GOT3 (cell line): ENCODE measurements around the gene CD244.

ENCODE experiments used
- DNase-seq: peaks from one replicate; lab custom pipeline; 2025; ENCODE audit warnings: mixed read lengths; lab: John Stamatoyannopoulos, UW

Gene CD244

DNA sequence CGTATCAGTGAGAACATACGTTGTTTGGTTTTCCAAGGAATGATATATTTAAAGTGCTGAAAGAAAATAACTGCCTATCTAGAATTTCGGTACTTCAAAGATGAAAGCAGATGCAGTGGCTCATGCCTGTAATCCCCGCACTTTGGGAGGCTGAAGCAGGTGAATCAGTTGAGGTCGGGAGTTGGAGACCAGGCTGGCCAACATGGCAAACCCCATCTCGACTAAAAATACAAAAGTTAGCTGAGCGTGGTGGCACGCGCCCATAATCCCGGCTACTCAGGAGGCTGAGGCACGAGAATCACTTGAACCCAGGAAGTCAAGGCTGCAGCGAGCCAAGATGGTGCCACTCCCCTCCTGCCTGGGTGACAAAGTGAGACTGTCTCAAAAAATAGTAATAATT is 16.4 kb downstream of the CD244 start:
- DNase-seq = no peak

DNA sequence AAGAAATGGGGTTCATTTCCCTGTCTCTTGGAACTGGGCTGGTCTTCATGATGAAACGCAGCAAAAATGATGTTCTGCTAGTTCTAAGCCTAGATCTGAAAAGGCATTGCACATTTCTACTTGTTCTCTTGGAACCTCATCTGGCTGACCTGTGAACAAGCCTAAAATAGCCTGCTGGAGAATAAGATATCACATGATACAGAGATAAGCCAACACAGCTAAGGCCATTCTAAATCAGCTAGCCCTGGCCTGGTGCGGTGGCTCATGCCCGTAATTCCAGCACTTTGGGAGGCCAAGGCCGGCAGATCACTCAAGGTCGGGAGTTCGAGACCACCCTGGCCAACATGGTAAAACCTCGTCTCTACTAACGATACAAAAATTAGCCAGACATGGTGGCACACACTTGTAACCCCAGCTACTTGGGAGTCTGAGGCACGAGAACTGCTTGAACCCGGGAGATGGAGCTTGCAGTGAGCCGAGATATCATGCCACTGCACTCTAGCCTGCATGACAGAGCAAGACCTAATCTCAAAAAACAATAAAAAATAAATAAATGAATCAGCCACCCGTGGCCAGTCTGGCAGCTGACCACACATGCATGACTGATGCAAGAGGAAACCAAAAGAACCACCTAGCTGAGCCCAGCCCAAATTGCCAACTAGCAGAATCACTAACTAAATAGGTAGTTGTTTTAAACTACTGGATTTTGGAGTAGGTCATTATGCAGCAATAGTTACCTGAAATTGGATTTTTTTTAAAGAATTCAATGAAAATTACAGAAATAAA is 18.0 kb downstream of the CD244 start:
- DNase-seq = no peak

DNA sequence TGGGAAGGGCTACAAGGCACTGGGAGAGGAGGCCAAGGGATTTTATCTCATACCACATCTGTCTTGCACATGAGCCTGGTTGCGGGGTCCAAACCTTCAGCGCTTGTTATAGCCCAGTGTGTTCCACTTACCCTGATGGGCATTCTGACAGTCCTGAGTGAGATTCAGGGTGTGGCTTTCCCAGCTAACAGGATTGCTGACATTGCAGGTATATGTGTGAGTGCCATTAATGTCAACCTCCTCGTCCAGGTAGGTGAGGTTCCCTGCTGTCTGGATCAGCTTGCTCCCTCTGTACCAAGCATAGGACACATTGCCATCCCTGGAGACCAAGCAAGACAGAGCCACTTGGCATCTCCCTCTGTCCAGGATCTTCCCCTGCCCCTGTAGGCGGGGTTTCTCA is 21.6 kb downstream of the CD244 start:
- DNase-seq = no peak

DNA sequence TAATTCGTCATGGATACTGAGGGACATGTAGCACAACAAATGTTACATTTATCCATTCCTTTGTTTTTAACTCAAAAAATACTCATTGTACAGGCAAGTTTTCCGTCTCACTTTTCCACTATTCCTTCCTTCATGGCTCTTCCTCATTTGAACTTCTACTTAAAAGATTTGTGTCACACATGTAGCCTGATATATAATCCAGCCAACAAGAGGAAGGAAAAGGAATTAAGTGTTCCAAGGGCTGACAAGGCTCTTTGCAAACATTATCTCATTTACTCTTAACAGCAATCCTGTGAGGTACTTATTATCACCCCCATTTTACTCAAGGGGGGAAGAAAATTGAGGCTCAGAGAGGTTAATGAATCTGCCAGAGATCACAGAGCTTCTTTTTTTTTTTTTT is 22.9 kb downstream of the CD244 start:
- DNase-seq = no peak

DNA sequence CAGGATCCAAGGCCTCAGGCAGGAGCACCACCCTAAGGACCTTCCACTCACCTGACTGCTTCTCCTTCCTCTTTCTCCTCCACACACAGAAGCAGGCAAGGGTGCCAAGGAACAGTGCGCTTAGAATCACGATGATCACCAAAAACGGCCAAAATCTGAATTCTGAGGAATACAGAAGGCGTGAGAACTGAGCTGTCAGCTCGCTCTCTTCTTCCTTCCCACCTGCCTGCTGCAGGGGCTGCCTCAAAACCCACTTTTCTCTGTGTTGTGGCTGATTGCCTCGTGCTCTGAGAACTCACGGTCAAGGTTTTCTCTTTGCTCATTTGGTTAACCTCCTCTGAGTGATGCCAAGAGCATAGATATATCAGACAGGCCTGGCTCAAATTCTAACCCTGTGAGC is 23.8 kb downstream of the CD244 start:
- DNase-seq = no peak

DNA sequence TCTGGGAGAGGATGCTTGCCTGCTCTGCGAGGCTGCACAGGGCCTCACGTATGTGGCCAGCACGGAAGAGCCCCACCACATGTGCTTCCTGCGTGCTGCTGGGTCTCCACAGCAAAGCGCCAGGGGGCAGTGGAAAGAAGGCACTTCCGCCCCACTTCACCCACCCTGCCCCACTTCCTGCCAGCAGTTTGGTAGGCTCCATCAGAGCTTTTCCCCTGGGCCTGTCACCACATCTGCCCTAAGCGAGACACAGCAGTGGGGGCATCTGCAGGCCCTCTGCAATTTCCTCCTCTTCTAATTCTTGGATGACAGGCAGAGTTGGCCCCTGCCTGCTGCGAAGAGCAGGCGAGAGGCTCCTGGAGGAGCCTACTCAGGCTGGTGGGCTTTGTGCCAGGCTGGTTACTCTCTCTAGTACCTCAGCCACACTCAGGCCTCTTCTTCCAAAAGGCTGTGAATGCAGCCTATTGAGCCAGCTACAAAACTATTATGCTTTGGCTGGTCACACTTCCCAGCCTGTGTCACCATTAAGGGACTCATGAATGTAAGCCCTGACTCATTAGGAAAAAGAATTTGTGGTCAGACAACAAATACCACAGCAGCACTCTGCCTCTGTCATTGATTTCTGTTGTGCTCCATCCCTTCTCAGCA is 25.0 kb downstream of the CD244 start:
- no peak for DNase-seq

DNA sequence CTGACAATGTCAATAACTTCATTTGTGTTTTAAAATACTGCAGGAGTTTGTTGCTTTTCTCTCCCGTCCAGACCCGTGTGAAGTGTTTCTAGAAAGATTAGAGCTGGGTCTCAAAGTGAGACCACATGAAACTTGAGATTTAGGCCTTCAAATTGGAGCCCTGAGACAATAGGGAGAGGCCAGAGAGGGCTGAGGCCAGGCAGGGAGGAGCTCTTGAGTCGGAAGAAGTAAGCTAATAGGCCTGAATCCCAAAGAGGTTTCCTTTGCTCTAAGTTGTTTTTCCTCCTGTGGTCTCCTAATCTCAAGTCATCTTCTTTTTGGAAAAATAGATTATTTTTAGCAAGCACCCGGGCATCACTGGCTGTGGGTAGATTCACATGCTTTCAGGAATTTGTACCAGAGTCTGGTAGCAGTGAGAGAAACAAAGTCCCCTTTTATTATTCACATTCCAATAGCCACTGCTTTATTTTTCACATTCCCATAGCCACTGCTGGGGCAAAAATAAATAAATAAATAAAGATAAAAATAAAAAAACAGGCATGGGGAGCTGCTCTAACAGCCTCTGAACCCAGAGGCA is 25.6 kb downstream of the CD244 start:
- DNase-seq = no peak

DNA sequence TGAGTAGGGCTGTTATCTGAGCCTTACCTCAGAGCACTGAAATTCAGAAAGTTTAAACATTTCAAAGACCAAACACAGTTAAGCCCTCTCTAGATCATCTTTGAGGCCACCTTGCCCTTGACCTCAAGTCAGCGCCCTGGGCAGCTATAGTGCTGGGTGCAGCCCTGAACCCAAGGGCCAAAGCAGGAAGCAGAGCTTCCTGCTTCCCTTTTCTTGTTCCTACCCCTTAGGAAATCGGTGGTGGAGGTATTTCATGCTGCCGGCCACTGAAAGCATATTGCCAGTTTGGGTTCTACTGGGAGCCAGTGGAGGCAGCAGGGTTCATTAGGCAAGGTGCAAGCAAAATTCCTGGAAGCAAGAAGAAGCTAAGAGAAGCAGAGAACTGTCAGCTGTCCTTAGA is 26.1 kb downstream of the CD244 start:
- DNase-seq = no peak

DNA sequence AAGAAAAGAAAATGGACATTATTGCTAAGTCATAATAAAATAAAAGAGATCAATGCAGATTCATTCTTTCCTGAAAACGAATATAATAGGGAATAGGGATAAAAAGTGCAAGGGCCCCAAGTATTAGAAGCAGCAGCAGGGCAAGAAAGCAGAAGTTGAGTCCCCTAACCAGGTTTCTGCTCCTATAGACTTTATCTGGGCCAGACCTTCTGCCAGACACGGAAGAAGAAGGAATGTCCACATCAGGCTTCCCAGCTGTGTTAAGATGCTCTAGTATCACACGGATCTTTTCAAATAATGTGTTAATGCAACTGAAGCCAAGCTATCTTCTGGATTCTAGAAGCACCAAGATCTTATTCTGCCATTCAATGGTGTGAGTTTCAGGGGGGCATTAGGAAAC is 26.9 kb downstream of the CD244 start:
- no peak for DNase-seq

DNA sequence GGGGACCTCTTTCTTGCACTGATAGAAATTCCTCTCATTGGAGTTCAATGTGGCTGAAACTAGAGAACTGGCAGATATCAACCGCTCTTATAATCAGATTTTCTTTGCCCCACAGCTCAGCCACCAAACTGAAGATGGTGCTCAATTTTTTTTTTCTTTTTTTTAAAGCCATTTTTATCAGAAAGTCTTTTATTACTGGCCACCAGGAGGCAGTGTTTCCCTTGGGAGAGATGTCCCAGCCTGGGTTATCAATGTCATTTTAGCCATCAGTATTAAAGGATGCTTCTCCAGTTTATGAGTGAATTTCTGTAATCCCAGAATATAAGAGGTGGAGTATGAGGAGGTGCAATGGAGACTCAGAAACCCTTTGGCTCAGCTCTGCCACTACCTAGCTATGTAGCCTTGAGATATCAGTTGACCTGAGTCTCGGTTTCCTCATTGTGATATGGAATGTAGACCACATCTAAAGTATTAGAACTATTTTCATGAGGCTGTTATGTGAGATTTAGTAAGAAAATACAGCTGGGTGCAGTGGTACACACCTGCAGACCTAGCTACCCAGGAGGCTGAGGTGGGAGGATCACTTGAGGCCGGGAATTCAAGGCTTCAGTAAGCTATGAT is 27.6 kb downstream of the CD244 start:
- DNase-seq = no peak

DNA sequence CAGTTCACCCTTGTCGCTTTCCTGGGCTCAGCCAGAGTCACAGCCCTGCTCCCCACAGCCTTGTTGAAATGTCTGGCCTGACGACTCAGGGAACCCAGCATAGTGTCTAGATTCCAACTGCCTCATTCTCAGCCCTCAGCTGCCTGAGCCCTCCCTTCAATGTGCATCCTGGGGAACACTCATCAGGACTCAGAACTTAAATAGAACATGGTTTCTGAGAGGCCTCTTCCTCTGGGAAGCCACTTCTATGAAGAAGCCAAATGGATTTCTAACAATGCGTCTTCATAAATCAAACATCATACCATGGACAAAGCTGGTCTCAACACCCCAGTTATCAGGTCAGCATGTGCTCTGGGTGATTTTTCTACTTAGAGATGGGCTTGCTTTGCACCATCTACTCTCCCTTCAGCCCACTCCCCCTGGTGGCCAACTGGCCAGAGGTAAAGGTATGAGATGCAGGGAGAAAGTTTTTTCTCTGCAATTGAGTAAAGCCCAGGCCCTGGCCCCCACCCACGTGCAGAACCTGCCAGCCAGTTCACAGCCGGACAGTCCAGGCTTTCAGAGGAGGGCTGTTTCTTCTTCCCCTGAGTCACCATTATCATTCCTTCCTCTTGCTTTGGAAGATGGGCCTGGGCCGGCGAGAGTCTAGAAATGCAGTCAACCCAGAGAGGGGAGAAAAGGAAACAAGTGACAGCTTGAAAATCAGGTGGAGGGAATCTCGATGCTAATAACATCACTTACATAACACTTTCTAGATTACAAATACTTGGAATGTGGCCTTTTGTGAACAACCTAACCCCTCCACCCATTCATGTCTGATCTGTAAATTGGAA is 32.1 kb downstream of the CD244 start:
- no peak for DNase-seq

DNA sequence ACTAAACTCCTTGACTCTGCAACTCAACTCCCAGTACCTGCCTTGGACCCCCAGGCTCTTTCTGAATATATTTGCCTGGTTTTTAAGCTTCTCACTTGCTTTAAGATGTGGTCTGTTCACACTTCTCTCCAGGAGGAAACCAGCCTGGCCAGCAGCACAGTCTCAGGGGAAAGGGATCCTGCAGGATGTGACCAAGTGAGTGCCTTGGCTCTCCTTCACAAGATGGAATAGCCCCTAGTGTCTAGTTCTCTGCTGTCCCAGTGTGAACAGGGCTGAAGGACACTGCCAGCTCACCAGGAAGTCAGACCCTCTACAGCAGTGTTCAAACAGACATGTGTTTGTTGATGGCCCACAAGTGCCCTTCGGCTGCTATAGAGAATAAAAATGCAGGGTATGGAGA is 32.9 kb downstream of the CD244 start:
- DNase-seq = no peak

DNA sequence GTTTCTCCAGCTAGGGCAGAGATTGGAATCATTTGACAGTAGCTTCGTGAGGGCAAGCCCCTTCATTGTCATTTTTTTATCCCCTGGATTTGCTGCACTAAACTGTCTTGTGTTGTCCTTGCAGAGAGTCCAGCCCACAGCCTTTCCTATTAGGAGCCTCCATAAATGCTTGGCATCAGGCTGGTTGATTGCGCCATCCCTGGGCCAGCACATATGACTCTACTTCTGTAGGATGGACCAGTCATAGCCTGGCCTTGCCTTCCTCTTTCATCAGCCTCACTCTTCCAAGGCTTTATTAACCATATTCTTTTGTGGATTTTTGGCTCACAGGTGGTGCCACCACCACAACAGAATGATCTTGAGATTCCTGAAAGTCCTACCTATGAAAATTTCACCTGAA is 35.3 kb downstream of the CD244 start:
- DNase-seq = no peak

DNA sequence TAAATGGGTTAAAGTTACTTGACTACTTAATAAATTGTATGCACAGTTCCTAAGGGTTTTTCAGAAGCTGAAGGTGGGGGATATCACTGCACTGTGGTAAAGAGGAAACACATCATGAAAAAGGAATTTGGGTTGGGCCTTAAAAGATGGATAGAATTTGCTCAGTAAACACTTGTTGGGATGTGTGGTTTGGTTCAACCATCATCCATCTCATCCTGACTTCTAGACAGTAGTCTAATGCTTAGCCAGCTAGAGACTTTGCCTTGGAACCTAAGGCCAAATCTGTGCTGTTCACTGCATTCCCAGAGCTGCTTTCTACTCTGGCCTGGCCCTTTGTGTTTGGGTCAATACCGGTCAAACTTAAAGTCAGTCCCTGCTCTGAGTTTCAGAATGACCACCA is 36.1 kb downstream of the CD244 start:
- no peak for DNase-seq

DNA sequence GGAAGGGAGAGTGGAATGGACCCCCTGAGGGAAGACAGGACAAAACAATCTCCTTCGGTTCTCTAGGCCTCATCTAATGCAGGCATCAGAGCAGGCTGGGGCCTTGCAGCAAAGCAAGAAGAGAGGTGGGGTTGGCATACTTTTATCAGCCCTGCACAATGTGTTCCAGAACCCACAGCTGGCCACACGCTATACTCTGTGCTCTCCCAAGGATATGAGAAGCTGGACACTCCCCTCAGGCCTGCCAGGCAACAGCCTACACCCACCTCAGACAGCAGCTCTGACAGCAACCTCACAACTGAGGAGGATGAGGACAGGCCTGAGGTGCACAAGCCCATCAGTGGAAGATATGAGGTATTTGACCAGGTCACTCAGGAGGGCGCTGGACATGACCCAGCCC is 39.4 kb downstream of the CD244 start:
- DNase-seq = no peak

DNA sequence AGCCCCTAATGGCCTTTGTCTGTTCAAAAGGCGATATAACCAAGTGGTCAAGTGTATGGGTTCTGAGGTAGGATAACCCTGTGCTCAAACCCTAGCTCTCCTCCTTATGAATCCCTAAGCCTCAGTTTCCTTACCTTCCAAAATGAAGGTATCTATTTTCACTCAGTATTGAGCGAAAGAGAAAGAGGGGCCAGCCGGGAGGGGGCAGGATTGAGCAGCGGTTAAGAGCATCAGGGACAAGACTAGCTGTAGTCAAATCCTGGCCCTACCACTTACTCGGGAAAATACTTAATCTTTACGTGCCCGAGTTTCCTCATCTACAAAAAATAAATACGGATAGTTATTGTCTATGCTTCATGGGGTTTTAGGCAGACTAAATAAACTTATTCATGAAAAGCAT is 41.1 kb downstream of the CD244 start:
- no peak for DNase-seq

DNA sequence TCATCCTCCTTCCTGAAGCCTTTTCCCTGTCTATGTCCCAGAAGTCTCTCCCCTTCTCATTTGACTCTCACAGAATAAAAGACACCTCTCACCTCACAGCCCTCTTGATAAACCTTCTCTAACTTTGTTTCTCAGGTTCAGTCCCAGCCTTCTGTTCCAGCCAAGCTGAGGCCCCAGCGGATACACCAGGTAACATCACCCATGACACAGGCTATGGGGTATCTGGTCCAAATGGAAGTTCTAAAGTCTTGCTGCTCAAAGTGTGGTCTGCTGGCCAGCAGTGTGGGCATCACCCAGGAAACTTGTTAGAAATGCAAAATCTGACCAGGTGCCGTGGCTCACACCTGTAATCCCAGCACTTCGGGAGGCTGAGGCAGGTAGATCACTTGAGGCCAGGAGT is 43.5 kb downstream of the CD244 start:
- DNase-seq = no peak

DNA sequence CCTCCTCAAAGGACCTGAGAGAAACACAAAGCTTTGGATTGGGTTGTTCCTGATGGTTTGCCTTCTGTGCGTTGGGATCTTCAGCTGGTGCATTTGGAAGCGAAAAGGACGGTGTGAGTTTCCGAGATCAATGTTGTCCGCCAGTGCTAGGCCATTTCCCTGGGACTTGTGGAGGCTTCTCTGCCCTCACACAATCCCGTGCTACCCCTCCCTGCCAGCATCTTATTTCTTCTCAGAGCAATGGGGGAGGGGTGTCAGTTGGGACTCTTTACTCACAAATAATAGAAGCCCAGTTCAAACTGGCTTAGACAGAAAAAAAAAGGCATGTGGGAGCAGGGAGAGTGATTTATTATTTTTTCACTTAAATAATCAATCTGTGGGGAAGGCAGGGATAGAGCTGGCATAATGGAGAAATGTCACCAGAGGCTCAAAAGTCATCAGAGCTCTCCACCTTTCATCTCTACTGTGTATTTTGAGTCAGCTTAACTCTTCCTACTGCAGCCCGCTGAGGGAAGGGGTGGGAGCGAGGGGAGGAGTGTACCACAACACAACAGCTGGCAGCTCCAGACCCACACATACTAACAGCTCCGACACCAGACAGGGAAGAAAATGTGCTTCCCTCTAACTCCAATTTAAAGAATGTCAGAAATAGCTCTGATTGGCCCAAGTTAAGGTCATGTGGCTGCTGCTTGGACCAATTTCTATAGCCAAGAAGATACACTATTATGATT is 44.3 kb downstream of the CD244 start:
- no peak for DNase-seq

DNA sequence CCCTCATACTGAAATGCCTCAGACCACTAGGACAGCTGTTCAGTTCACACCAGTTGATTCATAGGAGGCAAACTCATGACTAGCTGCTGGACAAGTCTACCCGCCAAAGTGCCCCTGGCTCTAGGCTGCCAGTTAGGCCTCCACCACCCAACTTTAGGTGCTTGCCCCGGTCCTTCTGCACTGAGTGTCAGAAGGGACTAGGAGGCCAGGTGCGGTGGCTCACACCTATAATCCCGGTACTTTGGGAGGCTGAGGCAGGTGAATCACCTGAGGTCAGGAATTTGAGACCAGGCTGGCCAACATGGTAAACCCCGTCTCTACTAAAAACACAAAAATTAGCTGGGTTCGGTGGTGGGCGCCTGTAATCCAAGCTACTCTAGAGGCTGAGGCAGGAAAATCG is 47.8 kb downstream of the CD244 start:
- DNase-seq = no peak

DNA sequence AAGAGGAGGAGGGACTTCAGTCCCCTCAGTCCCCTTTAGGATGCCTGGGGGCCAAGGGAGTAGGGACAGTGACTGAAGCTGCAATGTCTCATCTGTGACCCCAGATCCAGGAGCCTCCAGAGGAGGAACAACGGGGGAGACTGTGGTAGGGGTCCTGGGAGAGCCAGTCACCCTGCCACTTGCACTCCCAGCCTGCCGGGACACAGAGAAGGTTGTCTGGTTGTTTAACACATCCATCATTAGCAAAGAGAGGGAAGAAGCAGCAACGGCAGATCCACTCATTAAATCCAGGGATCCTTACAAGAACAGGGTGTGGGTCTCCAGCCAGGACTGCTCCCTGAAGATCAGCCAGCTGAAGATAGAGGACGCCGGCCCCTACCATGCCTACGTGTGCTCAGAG is 48.4 kb downstream of the CD244 start:
- DNase-seq = no peak

DNA sequence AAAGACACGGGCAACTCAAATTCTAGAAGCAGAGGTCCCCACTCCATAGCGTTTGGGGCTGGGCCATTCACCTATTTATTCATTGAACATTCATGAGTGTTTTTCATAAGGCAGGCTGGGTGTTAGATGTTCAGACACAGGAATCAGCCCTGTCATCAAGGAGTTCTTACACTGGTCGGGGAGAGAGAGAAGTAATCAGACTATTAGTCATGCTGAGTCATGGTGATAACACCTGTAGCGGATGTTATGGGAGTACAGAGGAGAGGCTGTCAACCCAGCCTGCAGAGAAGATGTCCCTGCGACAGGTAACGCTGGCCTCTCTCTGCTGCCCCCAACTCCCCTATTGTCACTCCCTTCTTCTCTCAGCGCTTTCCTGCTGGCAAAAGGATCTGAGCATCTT is 49.5 kb downstream of the CD244 start:
- DNase-seq = no peak

DNA sequence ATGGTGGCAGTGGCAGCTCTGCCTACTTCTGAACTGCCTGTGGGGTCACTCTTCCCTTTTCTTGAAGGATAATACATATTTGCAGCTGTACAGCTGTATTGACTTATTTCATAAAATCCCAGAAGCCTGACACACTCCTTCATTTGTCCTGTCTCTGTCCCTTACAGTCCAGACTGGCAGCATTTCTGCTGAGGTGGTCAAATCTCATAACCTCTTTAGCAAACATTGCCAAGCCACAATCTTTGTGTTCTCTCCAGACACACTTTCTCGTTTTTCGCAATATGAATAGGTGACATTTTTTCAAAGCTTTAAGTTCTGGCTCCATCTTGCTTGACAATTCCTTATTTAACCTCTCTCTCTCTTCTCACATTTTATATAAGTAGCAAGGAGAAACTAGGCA is 51.5 kb downstream of the CD244 start:
- DNase-seq = no peak
